ENCODE data around the gene GRIP2. TPM values are rescaled to one million over a fixed set of nuclear protein-coding genes. Genes with fewer than 3 reads are reported as not detected.

The GRIP2 gene
- total and polyA plus RNA-seq, 7 donors = under 0.01 to 1.7 (median 0.68) TPM

- no peak overlapping the region for H3K4me3 ChIP-seq
- WGBS, 2 donors = 62 to 73% methylated on average over 9 of the region's 9 CpGs
- intact Hi-C loops (cut with DNase I) = no loop called here
Measured at GRCh38 chr3:14512942-14513327, 27.2 kb downstream of the GRIP2 start.

DNA sequence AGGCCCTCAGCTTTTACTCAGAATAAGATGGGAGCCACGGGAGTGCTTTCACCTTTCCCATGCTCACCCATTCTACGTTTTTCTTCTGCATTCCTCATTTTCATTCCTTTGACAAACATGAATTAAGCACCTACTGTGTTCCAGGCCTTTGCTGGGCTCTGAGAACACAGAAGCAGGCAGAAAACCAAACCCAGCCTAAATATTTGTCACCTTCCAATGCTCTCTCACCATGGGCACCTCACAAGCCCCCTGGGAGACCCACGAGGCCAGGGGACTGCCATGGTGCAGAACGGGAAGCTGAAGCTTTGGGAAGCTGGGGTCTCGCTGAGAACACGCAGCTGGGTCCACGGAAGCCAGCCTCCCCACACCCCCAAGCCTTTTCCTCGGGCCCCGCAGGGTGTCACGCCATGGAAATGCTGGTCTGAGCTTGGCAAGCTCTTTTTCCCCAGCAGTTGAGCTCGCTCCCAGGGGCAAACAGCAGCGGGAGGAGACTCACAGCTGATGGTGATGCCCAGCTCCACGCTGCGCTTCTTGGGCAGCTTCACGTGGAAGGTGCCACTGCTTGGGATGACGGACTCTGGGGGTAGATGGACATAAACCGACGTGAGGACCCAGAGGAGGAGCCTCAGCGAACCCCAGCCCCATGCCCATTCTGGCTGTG lies 27.7 kb downstream of the GRIP2 start:
- 83 to 88% methylated on average over 19 of the region's 19 CpGs for WGBS, 2 donors
- Histone ChIP-seq H3K36me3 (no peaks in the 10 kb centered on the region), H3K4me1 (peaks cover 0 to 6% (median 2%) of the 10 kb centered on the region in 4 donors), H3K9me3 (peaks cover 0 to 3% (median 0%) of the 10 kb centered on the region in 4 donors), H3K27me3 (no peaks in the 10 kb centered on the region), H3K4me3 (no peak overlapping the region), H3K27ac (no peak overlapping the region)
- intact Hi-C loops (cut with DNase I) = no loop called here
- no peak for TF ChIP-seq POLR2A (IDR thresholded peaks at IDR 0.05)
- TF ChIP-seq POLR2AphosphoS5 (IDR thresholded peaks at IDR 0.05) = no peak
- no peak for TF ChIP-seq EP300 (IDR thresholded peaks at IDR 0.05)
- TF ChIP-seq, protein P1, sequence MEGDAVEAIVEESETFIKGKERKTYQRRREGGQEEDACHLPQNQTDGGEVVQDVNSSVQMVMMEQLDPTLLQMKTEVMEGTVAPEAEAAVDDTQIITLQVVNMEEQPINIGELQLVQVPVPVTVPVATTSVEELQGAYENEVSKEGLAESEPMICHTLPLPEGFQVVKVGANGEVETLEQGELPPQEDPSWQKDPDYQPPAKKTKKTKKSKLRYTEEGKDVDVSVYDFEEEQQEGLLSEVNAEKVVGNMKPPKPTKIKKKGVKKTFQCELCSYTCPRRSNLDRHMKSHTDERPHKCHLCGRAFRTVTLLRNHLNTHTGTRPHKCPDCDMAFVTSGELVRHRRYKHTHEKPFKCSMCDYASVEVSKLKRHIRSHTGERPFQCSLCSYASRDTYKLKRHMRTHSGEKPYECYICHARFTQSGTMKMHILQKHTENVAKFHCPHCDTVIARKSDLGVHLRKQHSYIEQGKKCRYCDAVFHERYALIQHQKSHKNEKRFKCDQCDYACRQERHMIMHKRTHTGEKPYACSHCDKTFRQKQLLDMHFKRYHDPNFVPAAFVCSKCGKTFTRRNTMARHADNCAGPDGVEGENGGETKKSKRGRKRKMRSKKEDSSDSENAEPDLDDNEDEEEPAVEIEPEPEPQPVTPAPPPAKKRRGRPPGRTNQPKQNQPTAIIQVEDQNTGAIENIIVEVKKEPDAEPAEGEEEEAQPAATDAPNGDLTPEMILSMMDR (IDR thresholded peaks at IDR 0.05) = no peak
- DNase-seq = peak; percentile 30

More at GRCh38 chr3:14512942-14513327, 27.2 kb downstream of the GRIP2 start:
- Histone ChIP-seq H3K36me3 (no peaks in the 10 kb centered on the region), H3K27ac (no peak overlapping the region), H3K27me3 (no peaks in the 10 kb centered on the region), H3K4me1 (peaks cover 0 to 6% (median 2%) of the 10 kb centered on the region in 4 donors), H3K9me3 (peaks cover 0 to 3% (median 0%) of the 10 kb centered on the region in 4 donors)
- TF ChIP-seq, protein P1 (IDR thresholded peaks at IDR 0.05) = no peak
- TF ChIP-seq EP300 (IDR thresholded peaks at IDR 0.05) = no peak
- TF ChIP-seq POLR2A (IDR thresholded peaks at IDR 0.05) = no peak
- TF ChIP-seq POLR2AphosphoS5 (IDR thresholded peaks at IDR 0.05) = no peak
- DNase-seq = no peak

DNA sequence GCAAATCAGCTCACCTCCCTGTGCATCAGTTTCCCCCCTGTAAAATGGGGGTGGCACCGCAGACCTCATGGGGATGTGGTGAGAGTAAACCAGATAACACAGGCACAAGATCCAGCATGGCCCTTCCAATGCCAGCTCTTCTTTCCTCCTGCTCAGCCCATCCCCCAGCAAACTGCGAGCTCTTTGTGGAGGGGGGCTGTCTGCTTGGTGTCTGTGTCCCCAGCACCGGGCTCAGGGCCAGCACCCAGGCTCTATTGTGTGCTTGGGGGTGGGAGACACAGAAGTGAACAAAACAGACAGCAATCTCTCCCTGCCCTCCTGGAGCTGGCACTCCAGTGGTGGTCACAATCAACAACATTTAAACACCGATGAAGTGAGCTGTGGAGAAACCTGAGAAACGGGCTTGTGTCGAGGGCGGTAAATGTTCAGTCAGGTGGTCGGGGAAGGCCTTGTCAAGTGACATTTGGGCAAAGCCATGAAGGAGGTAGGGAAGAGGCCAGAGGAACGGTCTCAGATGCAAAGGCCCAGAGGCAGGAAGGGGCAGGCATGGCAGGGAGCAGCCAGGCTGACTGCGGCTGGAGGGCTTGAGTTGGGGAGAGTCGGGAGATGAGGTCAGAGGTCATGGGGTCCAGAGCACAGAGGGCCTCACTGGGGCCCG lies 28.4 kb downstream of the GRIP2 start:
- peaks cover 0 to 3% (median 0%) of the 10 kb centered on the region in 4 donors for H3K9me3 ChIP-seq
- WGBS, 2 donors = 69 to 78% methylated on average over 12 of the region's 12 CpGs
- H3K4me3 ChIP-seq = no peak overlapping the region
- H3K27me3 ChIP-seq = no peaks in the 10 kb centered on the region
- DNase-seq = peak; percentile 53
- H3K4me1 ChIP-seq = peaks cover 0 to 6% (median 2%) of the 10 kb centered on the region in 4 donors
- no peak for TF ChIP-seq POLR2AphosphoS5 (IDR thresholded peaks at IDR 0.05)
- no peak for TF ChIP-seq POLR2A (IDR thresholded peaks at IDR 0.05)
- TF ChIP-seq, protein P1 (IDR thresholded peaks at IDR 0.05) = no peak
- TF ChIP-seq EP300 (IDR thresholded peaks at IDR 0.05) = no peak
- no peaks in the 10 kb centered on the region for H3K36me3 ChIP-seq
- no peak overlapping the region for H3K27ac ChIP-seq
- intact Hi-C loops (cut with DNase I) = no loop called here

- no peak overlapping the region for H3K4me3 ChIP-seq
- intact Hi-C loops (cut with DNase I) = no loop called here
- peaks cover 0 to 6% (median 2%) of the 10 kb centered on the region in 4 donors for H3K4me1 ChIP-seq
- H3K27ac ChIP-seq = no peak overlapping the region
- WGBS, 2 donors = 85 to 89% methylated on average over 23 of the region's 23 CpGs
- H3K9me3 ChIP-seq = peaks cover 0 to 3% (median 0%) of the 10 kb centered on the region in 4 donors
- no peak for TF ChIP-seq POLR2AphosphoS5 (IDR thresholded peaks at IDR 0.05)
- TF ChIP-seq, protein P1 (IDR thresholded peaks at IDR 0.05) = no peak
- TF ChIP-seq EP300 (IDR thresholded peaks at IDR 0.05) = no peak
- TF ChIP-seq POLR2A (IDR thresholded peaks at IDR 0.05) = no peak
- peak; percentile 40 for DNase-seq
- H3K36me3 ChIP-seq = no peaks in the 10 kb centered on the region
- H3K27me3 ChIP-seq = no peaks in the 10 kb centered on the region
Measured at GRCh38 chr3:14510838-14511622, 29.1 kb downstream of the GRIP2 start.
